Calu3 (cell line): Measurements from ENCODE around the gene JRKL. TPM values are rescaled to one million over a fixed set of nuclear protein-coding genes. Genes with fewer than 3 reads are reported as not detected.

Source experiments
- BruUV-seq: library from RNA; stranded (reverse); fragments of 400-500 nt; replicated peaks from 2 replicates; lab custom pipeline; 2021; lab: Mats Ljungman, UMichigan
- CTCF ChIA-PET: fragments of 300-600 bp; sonication (Branson Sonifier 250); formaldehyde crosslinking; loops from one replicate; lab custom pipeline; 2022; ENCODE audit warnings: antibody characterized with exemption; lab: Charles Lee
- DNase-seq: peaks from one replicate; pipeline ENCODE4 v3.0.0; 2022
- H3K27ac Mint-ChIP-seq: one replicate; pipeline ENCODE4 v1.8.0; 2022; ENCODE audit warnings: mixed read lengths; ENCODE audit not compliant: unreplicated experiment
- H3K27me3 Mint-ChIP-seq: one replicate; pipeline ENCODE4 v1.8.0; 2022; ENCODE audit warnings: mixed read lengths; ENCODE audit not compliant: unreplicated experiment
- H3K36me3 Mint-ChIP-seq: one replicate; pipeline ENCODE4 v1.8.0; 2022; ENCODE audit warnings: mild to moderate bottlenecking, moderate library complexity, mixed read lengths; ENCODE audit not compliant: insufficient read depth, unreplicated experiment
- H3K4me1 Mint-ChIP-seq: one replicate; pipeline ENCODE4 v1.8.0; 2022; ENCODE audit warnings: mild to moderate bottlenecking, low read depth, mixed read lengths; ENCODE audit not compliant: unreplicated experiment
- H3K4me3 Mint-ChIP-seq: one replicate; pipeline ENCODE4 v1.8.0; 2022; ENCODE audit warnings: mild to moderate bottlenecking, low read depth, moderate library complexity, mixed read lengths; ENCODE audit not compliant: unreplicated experiment
- H3K9me3 Mint-ChIP-seq: one replicate; pipeline ENCODE4 v1.8.0; 2022; ENCODE audit warnings: low read depth, mixed read lengths; ENCODE audit not compliant: unreplicated experiment
- CTCF ChIP-seq: fragments of 200-600 bp; IDR thresholded peaks from one replicate; pipeline ENCODE4 v1.8.0; 2022; ENCODE audit warnings: antibody characterized with exemption; ENCODE audit not compliant: unreplicated experiment
- intact Hi-C: fragments of 100-400 bp; cut with micrococcal nuclease; formaldehyde crosslinking; loops from one replicate; pipeline ENCODE4 v1.10.0; 2022; ENCODE audit not compliant: unreplicated experiment
- total RNA-seq: library from RNA; stranded (reverse); gene quantifications from 2 replicates; pipeline ENCODE4 v1.2.3, GENCODE V29; 2022

JRKL gene
- total RNA-seq, 1 experiment from 2014 or later: 9.3 TPM

DNA sequence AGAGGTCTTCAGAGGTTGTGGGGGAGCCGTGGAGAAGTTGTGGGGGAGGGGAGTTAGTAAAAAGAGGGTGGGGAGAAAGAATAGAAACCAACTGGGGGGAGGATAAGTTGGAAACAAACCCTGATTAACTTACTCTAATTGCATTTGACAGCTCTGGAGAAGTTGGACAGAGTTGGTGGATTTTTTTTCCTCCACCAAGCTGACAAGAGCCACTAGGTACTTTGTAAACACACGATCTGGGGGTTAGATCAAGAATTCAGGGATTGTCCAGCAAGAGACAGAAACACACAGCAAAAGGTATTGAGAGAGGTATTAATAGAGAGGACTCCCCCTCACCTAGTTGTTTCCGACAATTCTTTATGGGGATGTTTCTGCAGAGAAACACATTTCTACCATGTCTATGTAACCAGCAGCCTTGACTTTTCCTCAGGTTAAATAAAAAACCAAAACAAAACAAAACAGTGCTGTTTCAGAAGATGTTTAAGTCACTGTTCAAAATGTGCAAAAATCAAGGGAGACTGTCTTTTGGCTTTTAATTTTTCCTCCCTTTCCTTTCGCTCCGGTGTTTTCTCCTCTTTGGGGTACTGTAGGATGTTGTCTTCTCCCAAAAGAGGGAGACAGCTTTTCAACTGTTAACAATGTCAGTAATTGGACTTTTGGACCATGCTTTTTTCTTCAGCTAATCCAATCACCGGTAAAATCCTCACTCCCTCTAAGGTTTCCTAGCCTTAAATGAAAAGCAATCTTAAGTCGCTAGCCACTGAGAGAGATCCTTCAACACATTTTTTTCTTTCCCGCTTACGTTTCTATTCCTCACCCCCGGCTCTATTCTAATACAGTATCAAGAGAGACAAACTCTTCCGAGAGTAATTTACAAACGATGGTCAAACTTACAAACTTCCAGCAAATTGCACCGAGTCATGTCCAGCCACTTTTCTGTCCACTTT, 47.5 kb upstream of the JRKL start:
- no peak for DNase-seq
- peaks cover 49% of the 10 kb centered on the region for H3K36me3 Mint-ChIP-seq
- no peak for TF ChIP-seq CTCF
- H3K4me1 Mint-ChIP-seq: peaks cover 28% of the 10 kb centered on the region
- no peaks in the 10 kb centered on the region for H3K9me3 Mint-ChIP-seq
- H3K4me3 Mint-ChIP-seq: peak overlapping the region; percentile 95
- TSS peak; percentile 75 for BruUV-seq
- CTCF ChIA-PET: interaction anchor here (0.6 to 2.8 kb wide), 28 partner anchors 15 to 506 kb away, joined by 3 to 28 read pairs (median 5); partner anchors contain the start of genes CCDC82 and JRKL
- no peaks in the 10 kb centered on the region for H3K27me3 Mint-ChIP-seq
- intact Hi-C loops: loop anchor here (2.0 to 5.0 kb wide), 8 partner anchors 27 to 505 kb away; no protein-coding TSS in a partner anchor
- peak overlapping the region; percentile 97 for H3K27ac Mint-ChIP-seq

- H3K4me1 Mint-ChIP-seq: peaks cover 19% of the 10 kb centered on the region
- TF ChIP-seq CTCF: peak; percentile 80
- intact Hi-C loops: loop anchor here (2.0 to 5.0 kb wide), 8 partner anchors 28 to 506 kb away; no protein-coding TSS in a partner anchor
These were observed 46.7 kb upstream of the JRKL start, which contains the start of gene MAML2 for GRCh38 chr11:96342961-96343711. MAML2 (minus strand) TSS chr11:96343195; CDS start chr11:96341895, 1,300 bp downstream.

DNA sequence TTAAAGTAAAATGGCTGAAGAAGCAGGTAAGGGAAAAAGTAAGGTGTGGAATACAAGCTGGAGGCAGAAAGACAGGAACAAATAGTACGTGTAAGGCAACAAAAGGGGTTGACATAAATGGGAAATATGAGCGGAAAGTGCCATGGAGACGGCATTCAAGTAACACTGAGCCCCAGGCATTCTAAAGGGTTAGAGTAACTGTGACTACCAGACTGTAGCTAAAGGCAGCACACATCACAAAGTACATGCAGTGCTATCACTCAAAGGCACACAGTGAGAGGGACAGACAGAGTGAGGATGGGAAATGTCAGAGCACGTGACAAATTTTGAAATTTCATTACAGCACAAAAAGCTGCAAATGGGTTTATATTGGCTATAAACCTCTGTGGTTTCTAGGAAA, 33.0 kb upstream of the JRKL start:
- no peak overlapping the region for H3K4me3 Mint-ChIP-seq
- H3K27me3 Mint-ChIP-seq: no peaks in the 10 kb centered on the region
- peaks cover 8% of the 10 kb centered on the region for H3K36me3 Mint-ChIP-seq
- no peak overlapping the region for H3K27ac Mint-ChIP-seq
- no peaks in the 10 kb centered on the region for H3K4me1 Mint-ChIP-seq
- intact Hi-C loops: no loop called here
- CTCF ChIA-PET: interaction anchor here (0.9 kb wide), 1 partner anchor 14 kb away, joined by 3 read pairs; the partner anchor contains the start of gene MAML2
- BruUV-seq: no TSS peak
- DNase-seq: no peak
- H3K9me3 Mint-ChIP-seq: no peaks in the 10 kb centered on the region
- TF ChIP-seq CTCF: no peak

More at GRCh38 chr11:96342961-96343711, 46.7 kb upstream of the JRKL start, which contains the start of gene MAML2:
- DNase-seq: peak; percentile 87
- CTCF ChIA-PET: interaction anchor here (0.6 to 2.8 kb wide), 25 partner anchors 14 to 507 kb away, joined by 3 to 28 read pairs (median 4); partner anchors contain the start of genes CCDC82 and JRKL
- Mint-ChIP-seq H3K27me3 (no peaks in the 10 kb centered on the region), H3K9me3 (no peaks in the 10 kb centered on the region), H3K27ac (peak within 1 kb of the TSS; percentile 97), H3K4me3 (peak within 1 kb of the TSS; percentile 95), H3K36me3 (peaks cover 49% of the 10 kb centered on the region)
- BruUV-seq: no TSS peak

GRCh38 chr11:96357794-96358193, 32.0 kb upstream of the JRKL start:
- intact Hi-C loops: no loop called here
- no TSS peak for BruUV-seq
- CTCF ChIA-PET: interaction anchor here (0.9 kb wide), 1 partner anchor 15 kb away, joined by 3 read pairs; the partner anchor contains the start of gene MAML2
- peaks cover 8% of the 10 kb centered on the region for H3K36me3 Mint-ChIP-seq
- no peaks in the 10 kb centered on the region for H3K27me3 Mint-ChIP-seq
- no peak overlapping the region for H3K27ac Mint-ChIP-seq
- H3K4me1 Mint-ChIP-seq: no peaks in the 10 kb centered on the region
- DNase-seq: no peak
- no peaks in the 10 kb centered on the region for H3K9me3 Mint-ChIP-seq
- TF ChIP-seq CTCF: no peak
- no peak overlapping the region for H3K4me3 Mint-ChIP-seq
